GM21381 (cell line): ENCODE measurements around the gene AKAP6.
"Not testable (repeated sequence)": the region's sequence is repeated elsewhere in the genome, so short reads cannot be mapped to it uniquely, and the experiment has no call there.

Experiments
- ATAC-seq: cut with Tn5 transposase; IDR thresholded peaks from one replicate; pipeline ENCODE4 v1.9.1; 2021; ENCODE audit warnings: mild to moderate bottlenecking, moderate library complexity; ENCODE audit not compliant: unreplicated experiment

AKAP6 gene

DNA sequence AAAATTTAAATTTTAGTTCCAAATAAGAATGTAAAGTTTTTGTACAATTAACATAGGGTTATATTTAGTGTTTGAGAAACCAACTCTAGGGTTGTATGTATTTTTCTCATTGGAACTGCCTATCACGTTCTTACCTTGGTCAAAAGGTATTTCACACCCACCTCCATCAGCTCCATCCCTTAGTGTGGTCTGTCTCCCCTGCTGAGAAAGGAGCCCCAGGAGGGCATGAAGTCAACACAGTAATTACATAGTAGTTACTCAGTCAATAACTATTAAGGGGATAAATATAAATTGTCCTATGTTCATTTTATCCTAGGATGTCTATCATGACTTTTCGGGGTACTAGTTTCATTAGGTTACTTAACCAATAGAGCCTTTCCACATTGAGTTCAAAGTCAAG lies 106.3 kb downstream of the AKAP6 start:
- no peak for ATAC-seq

DNA sequence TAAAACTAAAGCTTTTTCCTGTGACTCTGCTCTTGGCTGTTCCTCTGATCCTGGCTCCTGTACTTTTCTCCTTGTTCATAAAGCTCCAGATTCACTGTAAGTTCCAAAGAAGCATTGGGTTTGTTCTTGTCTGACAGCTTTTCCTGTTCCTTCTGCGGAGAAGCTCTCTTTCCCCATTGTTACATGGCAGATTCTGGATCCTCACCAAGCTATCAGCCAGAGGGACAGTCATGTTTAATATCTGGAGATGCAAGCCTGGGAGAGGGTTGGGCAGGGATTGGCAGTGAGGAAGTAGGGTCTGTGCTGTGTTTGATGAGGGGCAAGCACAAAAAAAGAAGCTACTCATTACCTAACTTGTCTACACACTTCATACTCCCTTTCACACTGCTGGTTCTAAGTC lies 107.9 kb downstream of the AKAP6 start:
- ATAC-seq, result no peak

DNA sequence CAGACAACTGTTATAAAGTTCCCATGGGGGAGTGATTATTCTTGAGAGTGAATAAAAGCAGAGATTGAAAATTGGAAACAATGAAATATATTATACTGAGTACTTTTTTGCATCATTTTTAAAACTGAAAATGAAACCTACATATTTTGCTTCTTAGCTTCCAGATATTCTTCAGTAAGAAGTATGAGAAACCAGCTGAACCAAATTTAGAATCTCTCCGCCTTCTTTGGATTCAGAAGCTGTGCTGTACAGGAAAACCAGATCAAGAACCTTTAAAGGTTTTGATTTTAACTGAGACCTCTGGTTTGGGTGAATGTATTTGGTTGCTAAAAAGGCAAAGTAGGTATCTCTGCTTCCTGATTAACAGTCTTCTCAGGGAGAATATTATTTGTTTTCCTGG lies 109.4 kb downstream of the AKAP6 start:
- ATAC-seq, result no peak

DNA sequence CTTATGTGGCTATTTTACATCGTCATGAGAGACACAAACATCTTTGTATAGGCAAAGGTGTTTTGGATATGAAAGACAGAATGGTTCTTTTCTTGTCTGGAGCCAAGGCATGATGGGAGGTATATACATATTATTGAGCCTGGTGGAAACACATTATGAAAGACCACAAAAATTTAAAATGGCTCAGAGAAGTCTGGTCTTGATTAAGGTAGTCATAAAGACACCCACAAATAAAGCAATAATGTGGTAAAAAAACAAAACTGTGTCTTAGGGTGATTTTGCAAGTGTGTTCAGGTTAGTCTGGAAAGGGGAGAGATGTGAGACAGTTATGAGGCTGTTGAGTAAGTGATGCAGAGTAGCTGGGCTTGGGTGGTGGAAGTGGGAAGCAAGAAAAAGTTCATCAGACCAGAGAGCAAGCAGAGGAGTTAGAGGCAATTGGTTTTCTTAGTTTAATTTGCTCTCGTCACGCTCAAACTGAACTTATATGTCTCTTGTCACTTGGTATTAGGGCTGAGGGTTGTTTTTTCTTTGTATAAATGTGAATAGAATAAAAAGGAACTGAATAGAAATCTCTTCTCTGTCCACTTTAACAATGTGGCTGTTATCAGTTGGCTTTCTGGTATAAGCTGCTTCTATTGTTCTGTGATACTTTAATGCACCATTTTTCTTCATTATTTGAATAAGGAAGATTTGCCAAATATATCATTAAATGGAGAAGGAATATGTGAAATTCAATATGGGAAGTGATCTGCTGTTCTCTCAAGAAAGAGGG lies 115.0 kb downstream of the AKAP6 start:
- ATAC-seq, result no peak

DNA sequence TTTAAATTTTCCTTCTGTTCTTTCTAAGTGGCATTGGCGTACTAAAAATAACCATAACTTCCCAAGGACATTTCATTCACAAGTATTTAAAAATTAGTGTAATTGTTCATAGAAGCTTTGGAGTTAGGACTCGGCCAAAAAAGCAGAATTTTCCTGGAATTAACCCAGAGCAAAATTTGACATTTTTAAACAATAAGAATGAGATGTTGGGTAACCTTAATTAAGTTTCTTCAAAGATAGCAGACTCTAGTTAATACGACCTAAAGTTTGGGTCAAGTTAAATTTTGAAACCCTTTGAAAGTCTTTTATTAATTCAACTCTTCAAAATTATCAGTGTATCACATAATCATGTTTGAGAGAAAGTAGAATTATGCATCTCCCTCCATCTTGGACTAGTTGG lies 118.3 kb downstream of the AKAP6 start:
- ATAC-seq, result no peak

DNA sequence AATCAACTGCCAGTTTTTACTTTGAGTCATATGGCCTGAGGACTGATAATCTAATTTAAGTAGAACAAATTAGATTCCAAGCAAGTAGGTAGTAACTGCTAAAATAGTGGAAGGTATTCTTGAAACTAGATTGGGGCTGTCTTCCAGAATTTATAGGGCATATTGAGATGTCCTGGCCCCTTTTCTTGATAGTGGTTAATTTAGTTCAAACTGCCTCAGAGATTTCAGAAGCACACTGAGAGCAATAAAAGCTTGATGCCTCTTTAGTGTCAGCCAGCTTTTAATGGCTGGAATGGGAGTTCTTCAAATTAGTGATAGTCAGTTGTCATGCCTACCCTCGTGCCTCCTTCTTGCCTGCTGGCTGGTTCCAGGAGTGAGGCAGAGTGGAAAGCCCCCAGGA lies 120.5 kb downstream of the AKAP6 start:
- no peak for ATAC-seq

DNA sequence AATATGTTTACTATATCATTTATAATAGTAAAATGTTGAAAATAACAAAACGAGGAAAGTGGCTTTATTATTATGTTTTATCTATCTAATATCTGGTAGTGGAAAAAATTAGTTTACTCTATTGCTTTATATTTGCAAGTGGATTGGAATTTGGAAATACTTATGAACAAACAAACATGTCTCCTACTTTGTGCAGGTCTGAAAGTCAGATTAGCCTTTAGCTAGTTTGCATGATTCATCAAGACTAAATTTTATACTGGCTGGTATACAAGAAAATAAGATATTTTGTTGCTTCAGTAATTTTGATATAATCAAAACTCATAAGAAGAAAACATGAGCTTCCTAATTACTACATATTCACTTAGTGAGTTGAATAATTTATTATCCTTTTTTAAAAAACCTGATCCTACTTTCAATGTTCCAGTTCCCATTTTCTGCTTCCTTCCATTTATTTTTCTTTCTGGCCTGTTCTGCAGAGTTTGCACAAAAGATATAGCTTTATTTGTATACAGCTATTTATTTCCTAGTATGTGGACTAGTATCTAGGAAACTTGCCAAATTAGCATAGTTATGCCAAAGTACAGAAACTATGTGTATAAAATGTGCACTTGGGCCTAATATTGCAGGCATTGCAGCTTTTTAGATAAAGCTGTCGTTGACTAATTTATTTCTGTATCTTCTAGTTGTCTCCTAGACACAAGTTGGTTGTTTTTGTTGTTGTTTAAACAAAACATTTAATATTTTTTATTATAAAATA lies 122.0 kb downstream of the AKAP6 start:
- no peak for ATAC-seq

DNA sequence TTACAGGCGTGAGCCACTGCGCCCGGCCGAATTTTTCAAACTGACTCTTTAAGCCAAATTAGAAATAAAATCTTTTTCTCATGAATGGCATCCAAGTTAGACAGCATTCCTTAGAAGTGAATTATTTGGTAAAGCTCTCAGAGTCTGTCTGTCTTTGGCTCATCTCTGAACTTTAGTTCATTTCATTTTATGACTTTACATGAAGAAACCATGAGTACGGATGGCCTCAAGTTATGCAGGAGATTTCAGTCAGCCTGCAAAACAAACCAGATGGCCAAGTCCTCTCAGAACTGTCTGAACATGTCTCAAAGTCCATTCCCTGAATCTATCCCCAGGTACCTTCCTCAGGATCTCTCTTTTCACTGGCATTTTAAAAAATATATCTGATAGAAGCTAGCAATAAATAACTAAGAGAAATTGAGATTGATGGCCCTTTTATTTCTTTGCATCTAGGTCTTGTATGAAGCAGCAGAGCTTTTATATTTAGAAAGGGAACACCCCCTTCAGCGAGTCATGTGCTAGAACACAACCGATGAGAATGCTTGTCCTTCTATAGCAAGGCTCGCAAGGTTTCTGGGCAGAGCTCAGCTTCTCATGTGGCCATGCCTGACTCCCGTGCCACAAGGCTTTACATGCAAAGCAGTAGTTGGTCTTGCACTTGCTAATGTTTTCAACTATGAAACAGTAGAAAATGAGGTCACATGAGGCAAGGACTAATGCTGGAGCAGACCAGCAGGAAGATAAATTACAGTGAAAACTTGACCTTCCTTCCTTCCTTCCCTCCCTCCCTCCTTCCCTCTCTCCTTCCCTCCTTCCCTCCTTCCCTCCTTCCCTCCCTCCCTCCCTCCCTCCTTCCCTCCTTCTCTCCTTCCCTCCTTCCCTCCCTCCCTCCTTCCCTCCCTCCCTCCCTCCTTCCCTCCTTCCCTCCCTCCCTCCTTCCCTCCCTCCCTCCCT lies 125.0 kb downstream of the AKAP6 start:
- no peak for ATAC-seq

DNA sequence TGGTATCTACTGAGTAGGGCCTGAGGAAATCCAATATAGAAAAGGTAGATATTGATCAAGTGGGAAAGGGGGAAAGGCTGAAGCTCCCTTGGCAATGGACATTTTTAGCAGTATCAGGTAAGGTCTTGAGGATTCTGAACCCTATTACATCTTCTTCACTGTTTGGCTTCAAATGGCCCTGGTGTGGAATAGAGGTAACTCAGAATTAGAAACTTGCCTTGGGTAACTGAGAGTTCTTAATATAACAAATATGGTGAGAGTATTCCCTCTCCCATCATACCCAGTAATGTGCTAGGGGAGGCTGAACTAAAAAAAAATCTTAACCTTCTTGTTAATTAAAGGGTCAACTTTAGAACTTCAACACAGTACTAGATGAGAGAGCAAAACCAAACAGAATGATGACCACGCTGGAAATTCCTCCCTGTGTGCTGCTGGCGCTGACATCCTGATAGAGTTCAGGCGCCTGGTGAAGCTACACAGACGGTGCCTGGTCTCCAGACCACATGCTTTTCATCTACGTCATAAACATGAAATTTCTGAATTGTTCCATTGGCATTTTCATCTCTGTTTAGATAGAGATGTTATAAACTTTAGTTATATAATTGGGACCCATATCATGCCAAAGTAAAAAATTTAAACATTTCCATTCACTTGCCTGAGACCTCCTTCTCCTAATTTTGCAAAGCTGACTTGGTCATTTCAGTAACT lies 128.3 kb downstream of the AKAP6 start:
- ATAC-seq, result no peak

DNA sequence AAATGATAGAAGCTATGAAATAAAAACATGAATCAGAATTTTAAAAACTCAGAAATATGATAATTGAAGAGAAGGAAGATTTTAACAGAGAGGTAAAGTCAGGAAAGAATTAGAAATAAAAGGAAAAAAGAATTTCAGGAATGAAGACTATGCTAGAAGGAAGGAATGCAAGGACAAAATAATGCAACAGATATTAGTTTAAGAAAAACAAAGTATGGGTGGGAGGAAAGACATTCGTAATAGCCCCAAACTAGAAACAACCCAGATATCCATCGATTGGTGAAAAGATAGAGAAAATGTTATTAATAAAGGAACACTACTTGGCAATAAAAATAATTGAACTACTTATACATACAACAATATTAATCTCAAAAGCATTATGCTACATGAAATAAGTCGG lies 129.6 kb downstream of the AKAP6 start:
- ATAC-seq, result no peak

DNA sequence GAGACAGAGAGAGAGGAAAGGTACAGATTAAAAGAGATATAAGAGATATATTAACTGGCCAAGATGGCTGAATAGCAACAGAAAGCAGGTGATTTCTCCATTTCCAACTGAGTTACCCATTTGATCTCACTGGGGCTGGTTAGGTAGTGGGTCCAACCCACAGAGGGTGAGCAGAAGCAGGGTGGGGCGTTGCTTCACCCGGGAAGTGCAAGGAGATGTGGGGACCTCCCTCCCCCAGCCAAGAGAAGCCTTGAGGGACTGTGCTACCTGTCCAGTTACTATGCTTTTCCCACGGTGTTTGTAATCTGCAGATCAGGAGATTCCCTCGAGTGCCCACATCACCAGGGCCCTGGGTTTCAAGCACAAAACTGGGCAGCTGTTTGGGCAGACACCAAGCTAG lies 131.2 kb downstream of the AKAP6 start:
- no peak for ATAC-seq

DNA sequence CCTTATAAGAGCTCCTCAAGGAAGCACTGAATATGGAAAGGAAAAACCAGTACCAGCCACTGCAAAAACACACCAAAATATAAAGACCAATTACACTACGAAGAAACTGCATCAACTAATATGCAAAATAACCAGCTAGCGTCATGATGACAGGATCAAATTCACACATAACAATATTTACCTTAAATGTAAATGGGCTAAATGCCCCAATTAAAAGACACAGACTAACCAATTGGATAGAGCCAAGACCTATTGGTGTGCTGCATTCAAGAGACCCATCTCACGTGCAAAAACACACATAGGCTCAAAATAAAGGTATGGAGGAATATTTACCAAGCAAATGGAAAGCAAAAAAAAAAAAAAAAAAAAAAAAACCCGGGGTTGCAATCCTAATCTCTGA lies 133.5 kb downstream of the AKAP6 start:
- ATAC-seq, result not testable (repeated sequence)

DNA sequence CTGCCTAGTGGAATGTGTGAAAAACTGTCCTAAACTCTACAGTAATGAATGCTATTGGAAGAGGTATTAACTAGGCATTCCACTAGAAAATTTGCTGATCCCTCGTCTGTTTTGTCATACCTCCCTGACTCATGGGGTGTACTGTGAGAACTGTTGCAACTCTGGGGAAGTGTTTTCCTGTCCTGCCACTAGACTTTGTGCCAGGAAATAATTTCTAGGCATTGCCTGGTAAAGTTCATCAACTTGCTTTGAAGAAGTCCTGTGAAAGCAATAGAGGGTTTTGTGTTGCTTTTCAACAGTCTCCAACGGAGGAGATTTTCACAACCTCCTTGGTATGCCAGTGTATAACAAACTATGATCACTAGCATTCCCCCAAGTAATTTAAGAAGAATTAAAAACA lies 139.9 kb downstream of the AKAP6 start:
- no peak for ATAC-seq

DNA sequence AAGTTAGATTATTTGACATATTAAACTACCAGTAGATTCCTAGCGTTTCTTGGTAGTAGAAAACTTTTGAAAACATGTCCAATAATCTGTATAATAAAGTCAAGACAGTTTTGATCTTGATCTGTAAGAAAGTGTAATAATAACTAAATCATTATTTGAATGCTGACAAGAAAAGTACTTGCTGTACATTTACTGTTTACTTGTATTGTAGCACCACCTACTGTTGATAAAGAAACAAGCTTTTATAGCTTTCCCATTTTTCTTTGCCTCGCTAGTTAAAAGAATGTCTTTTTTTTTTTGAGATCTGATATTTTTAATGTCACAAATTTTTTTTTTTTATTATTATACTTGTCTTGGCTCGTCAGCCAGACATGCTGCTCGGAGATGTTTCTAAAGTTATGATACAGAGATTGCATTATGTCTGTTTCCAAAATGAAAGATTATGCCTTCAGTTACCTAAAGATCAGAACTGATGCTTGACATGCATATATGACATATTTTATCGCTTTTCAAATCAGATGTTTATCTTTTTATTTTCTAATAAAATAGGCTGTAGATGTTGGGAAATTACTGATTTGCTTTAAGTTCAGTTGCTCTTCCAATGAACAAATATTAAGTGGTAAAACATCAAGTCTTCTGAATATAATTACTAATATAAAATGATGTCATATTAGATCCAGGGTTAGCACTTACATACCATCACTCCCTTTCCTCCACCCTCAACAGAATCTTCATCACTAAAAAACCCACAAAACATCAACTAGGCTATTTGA lies 140.5 kb downstream of the AKAP6 start:
- ATAC-seq, result no peak

DNA sequence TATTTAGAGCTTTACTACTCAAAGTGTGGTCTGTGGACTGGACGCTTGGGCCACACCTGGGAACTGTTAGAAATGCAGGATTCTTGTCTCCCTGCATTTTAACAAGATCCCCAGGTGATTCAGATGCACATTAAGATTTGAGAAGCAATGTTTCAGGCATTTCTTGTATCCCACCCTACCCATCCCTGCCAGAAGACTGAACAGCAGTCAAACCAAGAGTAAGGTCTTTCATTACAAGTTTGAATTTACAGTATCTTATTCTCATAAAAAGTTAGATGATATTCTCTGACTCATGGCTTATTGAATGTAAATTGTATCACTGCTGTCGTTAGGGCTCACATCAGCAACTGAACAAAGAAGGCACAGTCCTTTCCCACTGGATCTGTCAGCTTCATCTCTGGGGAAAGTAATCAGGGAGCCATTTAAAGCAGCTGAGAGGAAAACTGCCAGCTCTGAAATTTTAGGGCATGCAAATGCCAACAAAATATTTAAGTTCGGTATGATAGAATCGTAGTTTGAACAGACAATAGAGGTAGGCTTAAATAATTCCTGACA lies 141.1 kb downstream of the AKAP6 start:
- no peak for ATAC-seq

DNA sequence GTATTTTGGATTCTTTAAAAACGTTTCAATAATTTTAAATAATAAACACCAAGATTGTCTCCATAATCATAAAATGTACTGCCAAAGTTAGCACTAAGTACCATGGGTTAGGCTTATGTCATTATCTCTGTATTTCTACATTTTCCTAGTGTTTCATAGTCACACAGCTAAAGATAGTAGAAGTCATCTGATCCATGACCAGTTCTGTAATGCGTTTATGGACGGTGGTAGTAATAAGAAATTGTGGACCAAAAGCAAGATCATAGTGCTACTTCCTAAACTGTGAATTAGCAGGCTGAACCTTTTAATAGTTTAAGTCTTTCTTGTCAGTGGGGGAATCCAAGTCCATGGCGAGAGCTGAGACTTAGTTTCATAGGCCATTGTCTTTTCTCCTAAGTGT lies 142.1 kb downstream of the AKAP6 start:
- no peak for ATAC-seq

DNA sequence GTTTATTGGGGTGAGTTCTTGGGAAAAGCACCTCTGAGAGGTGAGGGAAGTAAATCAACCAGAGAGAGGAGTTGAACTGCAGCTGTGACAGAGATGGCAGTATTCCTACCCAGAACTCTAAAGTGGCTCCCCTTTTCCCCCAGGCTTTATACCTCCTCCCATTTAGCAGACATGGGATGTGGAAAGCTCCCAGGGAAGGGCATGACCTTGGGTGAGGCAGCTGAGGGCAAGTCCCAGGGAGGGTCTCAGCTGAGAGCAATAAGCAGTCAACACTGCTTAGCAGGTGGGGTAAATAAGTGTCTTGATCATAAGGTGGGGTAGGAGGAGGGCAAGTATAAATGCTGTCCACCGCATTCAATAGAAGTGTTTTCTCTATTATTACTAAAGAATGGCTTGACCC lies 143.0 kb downstream of the AKAP6 start:
- ATAC-seq, result no peak

DNA sequence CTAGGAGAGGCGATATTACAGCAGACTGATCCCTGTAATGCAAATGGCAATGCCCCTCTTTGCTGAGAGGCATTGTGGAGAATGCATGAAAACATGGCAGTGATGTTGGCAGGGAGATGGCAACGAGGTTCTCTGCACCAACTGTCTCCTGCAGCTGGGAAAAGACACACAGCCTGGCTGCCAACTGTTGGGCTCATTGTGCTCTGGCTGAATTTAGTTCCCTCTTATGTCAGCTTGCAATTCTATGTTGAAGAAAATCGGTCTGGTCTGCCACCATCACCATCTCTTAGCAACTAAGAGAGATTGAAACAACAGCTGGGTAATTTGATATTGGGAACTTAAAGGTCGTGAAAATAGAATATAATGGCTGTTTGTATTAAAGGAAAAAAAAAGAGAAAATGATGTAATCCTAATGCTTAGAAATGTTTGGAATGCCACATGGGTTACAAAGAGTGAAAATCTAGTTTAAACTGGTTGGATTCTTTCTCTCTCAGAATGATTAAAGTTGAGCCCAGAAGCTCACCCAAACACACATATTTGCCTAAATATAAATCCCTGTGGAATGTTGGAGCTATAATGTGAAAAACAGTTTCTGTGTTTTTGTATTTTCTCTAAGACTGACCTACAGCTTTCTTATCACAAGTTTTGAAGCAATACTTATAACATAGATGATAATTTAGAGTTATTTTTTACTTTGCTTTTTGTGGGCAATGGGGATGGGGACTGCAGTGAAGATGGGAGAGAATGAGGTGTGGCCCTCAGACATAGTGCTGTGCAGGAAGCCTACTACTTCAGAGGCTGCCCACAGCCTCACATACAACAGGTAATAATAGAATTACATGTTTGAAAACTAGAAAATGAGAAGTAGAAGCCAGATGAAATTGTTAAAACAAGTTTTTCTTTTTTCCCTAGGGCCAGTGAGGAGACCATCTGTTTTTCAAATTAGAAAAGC lies 143.7 kb downstream of the AKAP6 start:
- ATAC-seq, result no peak

DNA sequence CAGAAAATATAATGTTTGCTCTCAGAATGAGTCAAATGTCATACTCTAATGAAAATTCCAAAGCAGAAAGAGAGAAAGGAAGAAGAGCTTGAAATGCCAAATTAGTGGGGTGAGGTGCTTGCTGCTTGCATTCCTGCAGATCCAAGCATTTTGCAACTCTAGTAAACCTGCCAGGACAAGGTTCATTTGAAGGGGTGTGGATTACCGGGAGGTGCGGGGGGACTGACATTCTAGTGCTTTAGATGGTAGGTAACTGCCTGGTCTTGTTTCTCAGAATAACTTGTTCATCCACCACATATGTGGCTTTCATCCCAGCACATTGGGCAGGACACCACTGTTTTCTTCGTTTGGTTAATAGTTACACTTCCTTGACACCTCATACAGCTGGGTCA lies 144.4 kb downstream of the AKAP6 start:
- ATAC-seq, result no peak
